Measurements from ENCODE around the gene PCBD1. TPM values are rescaled to one million over a fixed set of nuclear protein-coding genes. Genes with fewer than 3 reads are reported as not detected.

Gene PCBD1
- total RNA-seq, 1 donor from 2014 or later: 34.6 TPM

GRCh38 chr10:70899096-70899495 is 10.7 kb upstream of the PCBD1 start:
- H3K4me3 Mint-ChIP-seq: no peak overlapping the region
- no peaks in the 10 kb centered on the region for H3F3A ChIP-seq (ENCODE audit: low read depth)
- H3K9me3 ChIP-seq (ENCODE audit: low read depth): no peaks in the 10 kb centered on the region
- H3K36me3 Mint-ChIP-seq: no peaks in the 10 kb centered on the region
- no peak overlapping the region for H3K9ac ChIP-seq
- peaks cover 3% of the 10 kb centered on the region for H3K4me1 Mint-ChIP-seq
- H4K20me1 ChIP-seq (ENCODE audit: low read depth): no peaks in the 10 kb centered on the region
- H3K27me3 Mint-ChIP-seq (ENCODE audit: insufficient read depth, low read depth): peaks cover 10% of the 10 kb centered on the region
- peaks cover 2% of the 10 kb centered on the region for H3K9me3 Mint-ChIP-seq
- TF ChIP-seq CTCF (IDR thresholded peaks at IDR 0.05) (no peak), EZH2 (IDR thresholded peaks at IDR 0.05) (no peak), EZH2phosphoT487 (IDR thresholded peaks at IDR 0.05) (no peak)
- H3K27ac Mint-ChIP-seq: no peak overlapping the region
- no peaks in the 10 kb centered on the region for H3K4me1 ChIP-seq
- H3K4me2 ChIP-seq: no peak overlapping the region
- no peak overlapping the region for H3K4me3 ChIP-seq
- no peak overlapping the region for H2AFZ ChIP-seq (replicated peaks)
- no peaks in the 10 kb centered on the region for H3K27me3 ChIP-seq
- no peak for DNase-seq (ENCODE audit: low spot score)
- H3K27ac ChIP-seq: no peak overlapping the region
- H3K36me3 ChIP-seq: no peaks in the 10 kb centered on the region
- H3K79me2 ChIP-seq (ENCODE audit: low read depth): no peaks in the 10 kb centered on the region

- H3K9me3 ChIP-seq (ENCODE audit: low read depth): no peaks in the 10 kb centered on the region
- H2AFZ ChIP-seq (replicated peaks): no peak overlapping the region
- H4K20me1 ChIP-seq (ENCODE audit: low read depth): no peaks in the 10 kb centered on the region
- no peak for DNase-seq (ENCODE audit: low spot score)
- Mint-ChIP-seq H3K27ac (no peak overlapping the region), H3K9me3 (peaks cover 2% of the 10 kb centered on the region), H3K4me3 (no peak overlapping the region), H3K27me3 (ENCODE audit: insufficient read depth, low read depth) (peaks cover 9% of the 10 kb centered on the region), H3K36me3 (no peaks in the 10 kb centered on the region), H3K4me1 (peaks cover 3% of the 10 kb centered on the region)
- H3K36me3 ChIP-seq: no peaks in the 10 kb centered on the region
- TF ChIP-seq CTCF (IDR thresholded peaks at IDR 0.05) (no peak), EZH2 (IDR thresholded peaks at IDR 0.05) (no peak), EZH2phosphoT487 (IDR thresholded peaks at IDR 0.05) (no peak)
- H3K27me3 ChIP-seq: no peaks in the 10 kb centered on the region
- H3F3A ChIP-seq (ENCODE audit: low read depth): no peaks in the 10 kb centered on the region
- H3K4me1 ChIP-seq: no peaks in the 10 kb centered on the region
- H3K4me3 ChIP-seq: no peak overlapping the region
- no peaks in the 10 kb centered on the region for H3K79me2 ChIP-seq (ENCODE audit: low read depth)
- H3K27ac ChIP-seq: no peak overlapping the region
- no peak overlapping the region for H3K4me2 ChIP-seq
- H3K9ac ChIP-seq: no peak overlapping the region
These were observed 10.3 kb upstream of the PCBD1 start for GRCh38 chr10:70898687-70899086.

GRCh38 chr10:70896551-70896950 is 8.2 kb upstream of the PCBD1 start:
- TF ChIP-seq CTCF (IDR thresholded peaks at IDR 0.05) (no peak), EZH2 (IDR thresholded peaks at IDR 0.05) (no peak), EZH2phosphoT487 (IDR thresholded peaks at IDR 0.05) (no peak)
- Mint-ChIP-seq H3K27me3 (ENCODE audit: insufficient read depth, low read depth) (peaks cover 8% of the 10 kb centered on the region), H3K36me3 (no peaks in the 10 kb centered on the region), H3K4me3 (no peak overlapping the region), H3K4me1 (peaks cover under 1% of the 10 kb centered on the region), H3K27ac (no peak overlapping the region), H3K9me3 (peaks cover 2% of the 10 kb centered on the region)
- Histone ChIP-seq H3K36me3 (no peaks in the 10 kb centered on the region), H3F3A (ENCODE audit: low read depth) (no peaks in the 10 kb centered on the region), H3K4me2 (no peak overlapping the region), H3K9ac (no peak overlapping the region), H3K4me3 (no peak overlapping the region), H3K27me3 (no peaks in the 10 kb centered on the region), H3K9me3 (ENCODE audit: low read depth) (no peaks in the 10 kb centered on the region), H3K79me2 (ENCODE audit: low read depth) (no peaks in the 10 kb centered on the region), H3K4me1 (peaks cover 3% of the 10 kb centered on the region), H3K27ac (no peak overlapping the region), H2AFZ (replicated peaks) (no peak overlapping the region), H4K20me1 (ENCODE audit: low read depth) (no peaks in the 10 kb centered on the region)
- no peak for DNase-seq (ENCODE audit: low spot score)

Measured in neural progenitor cell (in vitro differentiated cells).